Body of pancreas (tissue), 4 donors: Measurements from ENCODE around the gene UBR3.

Source experiments
- POLR2A ChIP-seq, 3 donors: fragments of 450-650 bp; IDR thresholded peaks; one replicate each; pipeline ENCODE4 v1.6.1; 2016; ENCODE audit warnings: antibody characterized with exemption in 3 of 3, mild to moderate bottlenecking in 2 of 3
- TF ChIP-seq, protein P1 (sequence below), 7 experiments: fragments of 450-650 bp in 4 of 7; fragments of 200-600 bp in 3 of 7; sonication (generic) in 3 of 7; IDR thresholded peaks; one replicate each; pipeline ENCODE4 v1.5.1; 2016 to 2019; ENCODE audit warnings: antibody characterized with exemption in 7 of 7

- TF ChIP-seq, protein P1, sequence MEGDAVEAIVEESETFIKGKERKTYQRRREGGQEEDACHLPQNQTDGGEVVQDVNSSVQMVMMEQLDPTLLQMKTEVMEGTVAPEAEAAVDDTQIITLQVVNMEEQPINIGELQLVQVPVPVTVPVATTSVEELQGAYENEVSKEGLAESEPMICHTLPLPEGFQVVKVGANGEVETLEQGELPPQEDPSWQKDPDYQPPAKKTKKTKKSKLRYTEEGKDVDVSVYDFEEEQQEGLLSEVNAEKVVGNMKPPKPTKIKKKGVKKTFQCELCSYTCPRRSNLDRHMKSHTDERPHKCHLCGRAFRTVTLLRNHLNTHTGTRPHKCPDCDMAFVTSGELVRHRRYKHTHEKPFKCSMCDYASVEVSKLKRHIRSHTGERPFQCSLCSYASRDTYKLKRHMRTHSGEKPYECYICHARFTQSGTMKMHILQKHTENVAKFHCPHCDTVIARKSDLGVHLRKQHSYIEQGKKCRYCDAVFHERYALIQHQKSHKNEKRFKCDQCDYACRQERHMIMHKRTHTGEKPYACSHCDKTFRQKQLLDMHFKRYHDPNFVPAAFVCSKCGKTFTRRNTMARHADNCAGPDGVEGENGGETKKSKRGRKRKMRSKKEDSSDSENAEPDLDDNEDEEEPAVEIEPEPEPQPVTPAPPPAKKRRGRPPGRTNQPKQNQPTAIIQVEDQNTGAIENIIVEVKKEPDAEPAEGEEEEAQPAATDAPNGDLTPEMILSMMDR (IDR thresholded peaks at IDR 0.05) = no peak
- no peak for TF ChIP-seq POLR2A (IDR thresholded peaks at IDR 0.05)
Observed at GRCh38 chr2:169946546-169946945, 119.3 kb downstream of the UBR3 start.
